Measurements from ENCODE around the gene TENM4. TPM values are rescaled to one million over a fixed set of nuclear protein-coding genes. Genes with fewer than 3 reads are reported as not detected.

The TENM4 gene
- total RNA-seq, 8 experiments from 2014 or later: 0.59 to 82.2 (median 24.2) TPM

- no peak overlapping the region for H3K4me3 ChIP-seq
- 20 to 100% (median 92%) methylated on average over 2 to 6 of the region's 6 CpGs; no CpG with 5 or more reads in 3 of the 10 experiments for WGBS, 10 experiments
- H3K27ac ChIP-seq: no peak overlapping the region
- H3K4me1 ChIP-seq (replicated peaks in 1 of 2): peaks cover 9 to 15% of the 10 kb centered on the region in 2 donors
- in situ Hi-C loops (cut with MboI; ENCODE audit: low pct_unique_long_range_greater_than_20kb in 2 of 9, low sequenced_read_pairs in 9 of 9, unreplicated experiment in 9 of 9): no loop called here
- no peak for ATAC-seq (replicated peaks in 6 of 8)
Observed at GRCh38 chr11:78708388-78708787, 732.4 kb downstream of the TENM4 start.

GRCh38 chr11:78706551-78706950 lies 734.3 kb downstream of the TENM4 start:
- H3K27ac ChIP-seq: no peak overlapping the region
- H3K4me1 ChIP-seq (replicated peaks in 1 of 2): peaks cover 9 to 15% of the 10 kb centered on the region in 2 donors
- ATAC-seq (replicated peaks in 6 of 8): no peak
- in situ Hi-C loops (cut with MboI; ENCODE audit: low pct_unique_long_range_greater_than_20kb in 2 of 9, low sequenced_read_pairs in 9 of 9, unreplicated experiment in 9 of 9): no loop called here
- 17 to 100% (median 88%) methylated on average over 1 to 6 of the region's 6 CpGs; no CpG with 5 or more reads in 3 of the 10 experiments for WGBS, 10 experiments
- H3K4me3 ChIP-seq: no peak overlapping the region

- in situ Hi-C loops (cut with MboI; ENCODE audit: low pct_unique_long_range_greater_than_20kb in 2 of 9, low sequenced_read_pairs in 9 of 9, unreplicated experiment in 9 of 9): no loop called here
- Histone ChIP-seq H3K4me3 (no peak overlapping the region), H3K4me1 (replicated peaks in 1 of 2) (peaks cover 0 to 3% of the 10 kb centered on the region in 2 donors), H3K27ac (no peak overlapping the region)
- ATAC-seq (replicated peaks in 6 of 8): no peak
- 47 to 100% (median 79%) methylated on average over 1 to 8 of the region's 8 CpGs for WGBS, 10 experiments
Observed at GRCh38 chr11:78704811-78705210, 736.0 kb downstream of the TENM4 start.

- Histone ChIP-seq H3K4me3 (no peak overlapping the region), H3K27ac (no peak overlapping the region), H3K4me1 (replicated peaks in 1 of 2) (no peaks in the 10 kb centered on the region)
- 19 to 93% (median 62%) methylated on average over 2 to 7 of the region's 7 CpGs; no CpG with 5 or more reads in 1 of the 10 experiments for WGBS, 10 experiments
- in situ Hi-C loops (cut with MboI; ENCODE audit: low pct_unique_long_range_greater_than_20kb in 2 of 9, low sequenced_read_pairs in 9 of 9, unreplicated experiment in 9 of 9): no loop called here
- ATAC-seq (replicated peaks in 6 of 8): no peak
Observed at GRCh38 chr11:78699609-78700135, 741.2 kb downstream of the TENM4 start.

- no peak for ATAC-seq (replicated peaks in 6 of 8)
- in situ Hi-C loops (cut with MboI; ENCODE audit: low pct_unique_long_range_greater_than_20kb in 2 of 9, low sequenced_read_pairs in 9 of 9, unreplicated experiment in 9 of 9): no loop called here
- WGBS, 10 experiments: 47 to 100% (median 86%) methylated on average over 1 to 3 of the region's 3 CpGs; no CpG with 5 or more reads in 4 of the 10 experiments
- H3K27ac ChIP-seq: no peak overlapping the region
- no peaks in the 10 kb centered on the region for H3K4me1 ChIP-seq (replicated peaks in 1 of 2)
- H3K4me3 ChIP-seq: no peak overlapping the region
Observed at GRCh38 chr11:78698612-78699011, 742.2 kb downstream of the TENM4 start.

GRCh38 chr11:78696177-78696576 lies 744.7 kb downstream of the TENM4 start:
- in situ Hi-C loops (cut with MboI; ENCODE audit: low pct_unique_long_range_greater_than_20kb in 2 of 9, low sequenced_read_pairs in 9 of 9, unreplicated experiment in 9 of 9): no loop called here
- WGBS, 10 experiments: 19 to 97% (median 87%) methylated on average over 3 to 7 of the region's 7 CpGs
- no peak for ATAC-seq (replicated peaks in 6 of 8)
- no peak overlapping the region for H3K4me3 ChIP-seq
- no peak overlapping the region for H3K27ac ChIP-seq
- no peaks in the 10 kb centered on the region for H3K4me1 ChIP-seq (replicated peaks in 1 of 2)

GRCh38 chr11:78694152-78694551 lies 746.7 kb downstream of the TENM4 start:
- H3K27ac ChIP-seq: no peak overlapping the region
- WGBS, 10 experiments: 59 to 100% (median 95%) methylated on average over 2 to 4 of the region's 4 CpGs; no CpG with 5 or more reads in 1 of the 10 experiments
- in situ Hi-C loops (cut with MboI; ENCODE audit: low pct_unique_long_range_greater_than_20kb in 2 of 9, low sequenced_read_pairs in 9 of 9, unreplicated experiment in 9 of 9): no loop called here
- no peak overlapping the region for H3K4me3 ChIP-seq
- H3K4me1 ChIP-seq (replicated peaks in 1 of 2): no peaks in the 10 kb centered on the region
- no peak for ATAC-seq (replicated peaks in 6 of 8)

- Histone ChIP-seq H3K4me3 (no peak overlapping the region), H3K27ac (no peak overlapping the region), H3K4me1 (replicated peaks in 1 of 2) (no peaks in the 10 kb centered on the region)
- no peak for ATAC-seq (replicated peaks in 6 of 8)
- WGBS, 10 experiments: 40 to 100% (median 100%) methylated on average over 1 of the region's 2 CpGs; no CpG with 5 or more reads in 7 of the 10 experiments
- in situ Hi-C loops (cut with MboI; ENCODE audit: low pct_unique_long_range_greater_than_20kb in 2 of 9, low sequenced_read_pairs in 9 of 9, unreplicated experiment in 9 of 9): no loop called here
Observed at GRCh38 chr11:78691215-78691614, 749.6 kb downstream of the TENM4 start.

GRCh38 chr11:78690352-78690987 lies 750.4 kb downstream of the TENM4 start:
- 0 to 100% (median 62%) methylated on average over 1 to 2 of the region's 2 CpGs; no CpG with 5 or more reads in 2 of the 10 experiments for WGBS, 10 experiments
- Histone ChIP-seq H3K4me1 (replicated peaks in 1 of 2) (no peaks in the 10 kb centered on the region), H3K4me3 (no peak overlapping the region), H3K27ac (no peak overlapping the region)
- in situ Hi-C loops (cut with MboI; ENCODE audit: low pct_unique_long_range_greater_than_20kb in 2 of 9, low sequenced_read_pairs in 9 of 9, unreplicated experiment in 9 of 9): no loop called here
- no peak for ATAC-seq (replicated peaks in 6 of 8)

GRCh38 chr11:78689585-78690153 lies 751.2 kb downstream of the TENM4 start:
- no peaks in the 10 kb centered on the region for H3K4me1 ChIP-seq (replicated peaks in 1 of 2)
- H3K4me3 ChIP-seq: no peak overlapping the region
- WGBS, 10 experiments: 20 to 100% (median 80%) methylated on average over 1 to 4 of the region's 5 CpGs; no CpG with 5 or more reads in 6 of the 10 experiments
- in situ Hi-C loops (cut with MboI; ENCODE audit: low pct_unique_long_range_greater_than_20kb in 2 of 9, low sequenced_read_pairs in 9 of 9, unreplicated experiment in 9 of 9): no loop called here
- no peak for ATAC-seq (replicated peaks in 6 of 8)
- no peak overlapping the region for H3K27ac ChIP-seq

- in situ Hi-C loops (cut with MboI; ENCODE audit: low pct_unique_long_range_greater_than_20kb in 2 of 9, low sequenced_read_pairs in 9 of 9, unreplicated experiment in 9 of 9): no loop called here
- ATAC-seq (replicated peaks in 6 of 8): no peak
- Histone ChIP-seq H3K4me3 (no peak overlapping the region), H3K27ac (no peak overlapping the region), H3K4me1 (replicated peaks in 1 of 2) (no peaks in the 10 kb centered on the region)
- WGBS, 10 experiments: 0 to 86% (median 54%) methylated on average over 1 to 3 of the region's 3 CpGs; no CpG with 5 or more reads in 1 of the 10 experiments
Observed at GRCh38 chr11:78689101-78689500, 751.7 kb downstream of the TENM4 start.

GRCh38 chr11:78688460-78688859 lies 752.4 kb downstream of the TENM4 start:
- in situ Hi-C loops (cut with MboI; ENCODE audit: low pct_unique_long_range_greater_than_20kb in 2 of 9, low sequenced_read_pairs in 9 of 9, unreplicated experiment in 9 of 9): no loop called here
- no peaks in the 10 kb centered on the region for H3K4me1 ChIP-seq (replicated peaks in 1 of 2)
- H3K27ac ChIP-seq: no peak overlapping the region
- H3K4me3 ChIP-seq: no peak overlapping the region
- 67 to 100% (median 83%) methylated on average over 1 of the region's 1 CpG; no CpG with 5 or more reads in 4 of the 10 experiments for WGBS, 10 experiments
- ATAC-seq (replicated peaks in 6 of 8): no peak

- Histone ChIP-seq H3K27ac (no peak overlapping the region), H3K4me1 (replicated peaks in 1 of 2) (no peaks in the 10 kb centered on the region), H3K4me3 (no peak overlapping the region)
- 0 to 100% (median 92%) methylated on average over 1 to 3 of the region's 3 CpGs; no CpG with 5 or more reads in 1 of the 10 experiments for WGBS, 10 experiments
- no peak for ATAC-seq (replicated peaks in 6 of 8)
- in situ Hi-C loops (cut with MboI; ENCODE audit: low pct_unique_long_range_greater_than_20kb in 2 of 9, low sequenced_read_pairs in 9 of 9, unreplicated experiment in 9 of 9): no loop called here
Observed at GRCh38 chr11:78685156-78685555, 755.7 kb downstream of the TENM4 start.

Data from motor neuron (in vitro differentiated cells).